Stimulated activated CD4-positive, alpha-beta T cell treated with anti-CD3 and anti-CD28 coated beads, Interleukin-2, amount 100 ng/mL, for 48 hours (primary cell): ENCODE data around the gene TCFL5.
A peak's percentile ranks its signal among the peaks of the same experiment; 100 is the strongest.

Source experiments
- DNase-seq, 2 donors: peaks; one replicate each; pipeline ENCODE4 v3.0.0-alpha.2; 2020

TCFL5 gene

DNA sequence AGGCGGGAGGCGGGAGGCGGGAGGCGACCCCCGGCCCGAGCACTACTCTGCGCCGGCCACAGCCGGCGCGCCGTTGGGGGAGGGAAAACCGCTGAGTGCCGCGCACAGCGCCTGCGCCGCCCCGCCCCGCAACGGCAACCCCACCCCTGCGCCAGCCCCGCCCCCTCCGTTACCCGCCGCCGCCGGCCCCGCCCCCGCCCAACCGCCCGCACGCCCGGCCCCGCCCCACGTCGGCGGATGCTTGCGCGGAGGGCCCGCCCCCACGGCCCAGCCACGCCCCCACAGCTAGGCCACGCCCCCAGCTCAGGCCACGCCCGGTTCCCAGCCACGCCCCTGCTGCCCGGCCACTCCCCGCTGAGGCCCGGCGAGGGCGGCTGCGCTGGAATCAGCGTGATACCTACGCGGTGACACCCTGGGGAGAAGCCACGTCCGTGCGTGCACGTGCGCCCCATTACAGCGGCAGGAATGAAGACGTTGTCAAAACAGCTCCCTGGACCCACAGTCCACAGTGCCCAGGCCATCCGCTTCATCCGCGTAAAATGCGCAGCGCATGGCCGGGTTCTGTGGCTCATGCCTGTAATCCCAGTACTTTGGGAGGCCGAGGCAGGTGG, at the start of gene TCFL5:
Gene TCFL5 (minus strand): TSS at position 97 of the 611 bp plus-strand sequence. CDS start 152 bp downstream, outside the sequence.
- peak; percentile 92 to 99 for DNase-seq

DNA sequence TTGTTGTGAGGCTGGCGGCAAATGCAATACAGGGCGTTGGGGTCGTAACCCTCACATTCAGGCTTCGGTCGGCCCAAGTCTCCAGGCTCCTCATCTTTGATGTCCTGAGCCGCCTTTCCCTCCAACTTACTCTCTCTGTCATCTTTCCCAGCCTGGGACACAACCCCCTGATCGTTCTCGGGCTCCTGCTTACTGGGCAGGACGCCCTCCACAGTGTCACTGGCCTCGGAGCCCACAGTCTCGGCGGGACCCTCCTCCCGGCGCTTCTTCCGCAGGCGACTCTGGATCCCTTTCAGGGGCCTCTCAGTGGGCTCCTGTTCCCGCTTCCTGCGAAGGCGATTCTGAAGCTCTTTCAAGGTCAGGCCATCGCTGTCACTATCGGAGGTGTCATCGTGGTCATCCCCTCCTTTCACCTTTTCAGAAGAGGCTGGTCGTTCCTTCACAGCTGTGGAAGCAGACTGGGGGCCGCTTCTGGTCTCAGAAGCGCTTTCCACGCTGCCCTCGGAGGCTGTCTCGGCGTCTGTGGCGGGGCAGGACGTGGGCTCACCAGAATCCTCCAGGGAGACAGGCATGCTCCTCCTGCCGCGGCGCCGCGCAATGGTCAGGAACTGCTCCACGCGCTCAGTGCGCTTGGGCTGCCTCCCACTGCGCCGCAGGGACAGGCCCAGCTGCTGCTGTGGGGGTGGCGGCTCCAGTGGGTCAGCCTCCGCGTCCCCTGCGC, 49.3 kb upstream of the TCFL5 start:
- DNase-seq, result no peak

DNA sequence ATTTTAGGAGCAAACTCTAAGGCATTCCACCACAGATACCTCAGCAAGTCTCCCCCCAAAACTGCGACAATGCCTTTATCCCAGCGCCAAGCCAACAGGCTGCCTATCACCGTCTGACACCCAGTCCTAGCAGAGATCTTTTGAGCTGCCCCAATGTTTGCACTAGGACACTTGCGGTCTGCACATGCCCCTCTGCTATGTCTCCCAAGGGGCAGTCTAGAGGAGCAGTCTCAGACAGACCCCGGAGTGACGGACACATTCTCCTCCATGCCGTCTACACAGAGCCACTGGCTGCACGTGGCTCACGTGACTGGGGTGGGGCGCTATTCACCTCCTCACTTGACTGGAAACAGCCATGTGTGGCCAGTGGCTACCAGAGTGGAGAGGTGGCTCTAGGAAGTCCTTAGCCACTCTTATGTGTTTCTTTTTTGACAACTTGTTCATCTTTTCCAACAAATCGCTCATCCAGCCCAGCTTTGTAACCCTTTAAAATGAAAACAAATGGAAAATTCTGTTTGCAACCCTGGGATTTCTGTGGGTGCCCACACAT, 48.7 kb upstream of the TCFL5 start:
- DNase-seq, result no peak

DNA sequence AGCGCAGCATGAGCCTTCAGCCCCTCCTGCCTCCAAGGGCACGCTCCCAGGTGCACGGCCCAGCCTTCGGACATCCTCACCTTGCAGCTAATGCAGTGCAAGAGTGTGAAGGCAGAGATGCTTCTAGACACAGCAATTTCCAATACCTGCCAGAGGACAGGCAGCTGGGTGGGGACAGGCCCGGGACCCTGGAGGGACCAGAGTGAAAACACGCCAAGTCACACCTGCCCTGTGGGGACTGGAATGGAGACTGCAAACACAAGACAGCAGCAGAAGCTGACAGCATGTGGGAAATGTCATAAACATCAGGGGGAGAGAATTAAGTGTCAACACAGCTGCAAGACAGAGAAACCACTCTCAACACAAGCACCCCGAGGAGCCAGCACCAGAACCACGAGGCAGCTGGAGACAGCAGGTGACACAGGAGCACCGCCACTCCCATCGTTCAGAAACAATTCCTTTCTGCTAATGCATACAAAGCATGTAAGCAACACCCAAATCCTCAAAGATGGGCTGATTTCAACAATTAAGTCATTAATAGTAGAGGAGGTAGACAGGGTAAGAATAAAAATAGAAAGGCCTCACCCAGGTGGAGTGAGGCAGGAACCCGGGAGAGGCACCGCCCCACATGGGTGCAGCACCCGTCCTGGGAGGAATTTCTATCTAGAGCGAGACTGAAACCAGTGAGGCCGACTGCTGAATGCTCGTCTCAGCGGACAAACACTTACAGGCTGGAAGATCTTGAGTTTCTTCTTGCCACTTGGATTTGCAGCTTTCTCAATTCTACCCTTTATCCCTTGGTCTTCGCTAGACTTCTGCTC, 47.6 kb upstream of the TCFL5 start:
- DNase-seq, result no peak

DNA sequence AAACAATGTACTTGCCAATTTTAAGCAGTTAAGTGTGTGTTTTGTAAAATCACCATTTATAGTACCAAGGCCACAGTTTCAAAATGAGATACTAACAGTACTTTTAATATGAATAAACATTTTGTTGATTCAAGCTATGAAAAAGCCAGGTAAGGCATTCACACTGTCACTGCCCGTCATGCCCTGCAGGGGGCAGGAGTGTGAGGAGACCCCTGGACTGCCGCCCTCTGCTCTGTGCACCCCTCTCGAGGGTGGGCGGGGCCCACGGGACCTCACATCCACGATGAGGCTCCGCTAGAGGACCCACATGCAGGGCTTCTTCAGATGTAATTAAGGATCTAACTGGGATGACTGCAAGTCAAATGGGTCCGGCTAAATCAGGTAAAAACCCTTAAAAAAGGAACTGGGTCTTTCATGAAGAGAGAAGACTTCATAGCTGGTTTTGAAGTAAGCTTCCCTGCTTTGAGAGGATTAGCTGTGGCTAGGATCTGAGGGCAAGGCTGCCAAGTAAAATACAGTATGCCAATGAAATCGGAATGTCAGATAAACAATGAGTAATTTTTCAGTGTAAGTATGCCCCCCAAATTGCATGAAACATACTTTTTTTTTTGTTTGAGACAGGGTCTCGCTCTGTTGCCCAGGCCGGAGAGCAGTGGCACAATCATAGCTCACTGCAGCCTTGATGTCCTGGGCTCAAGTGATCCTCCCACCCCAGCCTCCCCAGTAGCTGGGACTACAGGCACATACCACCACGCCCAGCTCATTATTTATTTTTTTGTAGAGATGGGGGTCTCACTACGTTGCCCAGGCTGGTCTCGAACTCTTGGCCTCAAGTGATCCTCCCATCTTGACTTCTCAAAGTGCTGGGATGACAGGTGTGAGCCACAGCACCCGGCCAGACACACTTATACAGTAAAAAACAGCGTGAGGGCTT, 46.0 kb upstream of the TCFL5 start:
- DNase-seq, result no peak

- DNase-seq, result no peak
These were observed 45.2 kb upstream of the TCFL5 start for GRCh38 chr20:62906647-62907375.

- DNase-seq, result no peak
These were observed 44.6 kb upstream of the TCFL5 start for GRCh38 chr20:62906209-62906608.

DNA sequence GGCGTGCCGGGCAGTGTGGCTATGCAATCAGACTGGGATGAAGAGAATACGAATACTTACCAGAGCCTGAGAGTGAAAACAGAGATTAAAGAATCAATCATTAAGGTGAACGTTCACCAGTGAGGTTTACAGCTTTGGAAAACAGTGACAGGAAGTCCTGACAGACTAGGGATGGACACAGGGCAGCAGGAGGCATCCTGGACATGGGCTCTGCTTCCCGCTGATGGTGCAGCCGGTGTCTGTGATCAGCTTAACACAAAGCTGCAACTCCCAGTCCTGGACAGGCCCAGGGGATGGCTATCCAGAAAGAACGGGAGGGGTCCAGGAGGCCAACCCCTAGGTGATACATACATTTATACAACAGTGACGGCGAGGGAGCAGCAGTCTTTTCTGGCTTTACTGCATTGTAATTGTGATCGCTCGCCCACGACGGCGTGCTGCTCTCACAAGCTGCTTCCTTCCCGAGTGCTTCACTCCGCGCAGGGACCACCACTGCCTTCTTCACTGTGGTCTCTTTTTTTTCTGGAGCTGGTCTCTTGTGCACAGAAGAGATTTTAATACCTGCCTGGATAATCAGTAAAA, 44.0 kb upstream of the TCFL5 start:
- no peak for DNase-seq

DNA sequence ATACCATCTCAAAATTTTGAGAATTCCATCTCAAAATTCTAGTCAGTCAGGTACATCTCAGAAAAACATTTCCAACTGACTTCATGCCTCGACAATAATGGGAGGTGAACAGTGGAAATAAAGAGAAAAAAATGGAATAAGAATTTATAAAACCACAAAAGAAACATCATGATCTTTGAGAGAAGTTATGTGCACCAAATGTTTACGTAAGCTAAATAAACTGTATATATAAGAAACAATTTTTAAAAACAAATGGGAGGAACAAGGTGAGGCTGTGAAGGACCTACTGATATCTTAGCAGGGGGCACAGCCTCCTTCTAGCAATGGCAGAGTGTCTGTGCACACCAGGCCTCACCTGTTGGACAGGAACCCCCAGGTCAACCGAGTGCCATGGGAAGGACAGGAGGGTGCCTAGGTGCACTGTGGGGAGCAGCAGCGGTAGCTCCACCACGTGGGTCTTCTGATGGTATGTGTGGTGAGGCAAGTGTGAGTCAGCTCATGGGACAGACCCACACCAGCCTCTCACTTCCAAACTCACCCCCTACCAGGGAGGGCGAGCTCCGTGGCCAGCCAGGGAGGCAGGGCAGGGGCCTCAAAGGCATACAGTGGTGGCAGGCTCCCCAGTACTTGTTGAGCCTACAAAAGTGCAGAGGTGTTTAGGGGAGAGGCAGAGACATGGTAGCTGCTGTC, 41.4 kb upstream of the TCFL5 start:
- no peak for DNase-seq

DNA sequence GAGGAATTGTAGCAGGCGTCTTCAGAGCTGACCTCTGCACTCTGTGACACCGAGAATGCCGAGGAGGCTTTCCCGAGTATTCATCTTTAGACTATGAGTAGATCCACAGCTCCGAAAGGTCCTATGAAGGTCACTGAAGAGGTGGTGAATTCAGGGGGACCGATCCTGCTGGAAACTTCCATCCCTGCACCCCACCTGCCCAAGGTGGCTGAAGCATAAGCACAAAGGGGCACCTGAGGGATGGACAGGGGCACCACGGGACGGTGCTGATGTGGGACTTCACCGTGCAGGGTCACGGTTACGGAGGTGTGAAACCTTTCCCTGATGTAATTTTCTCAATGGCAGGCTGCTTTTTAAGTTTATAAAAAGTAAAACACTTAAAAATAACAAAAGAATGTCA, 40.3 kb upstream of the TCFL5 start:
- no peak for DNase-seq

GRCh38 chr20:62900692-62901584, 39.3 kb upstream of the TCFL5 start:
- no peak for DNase-seq

DNA sequence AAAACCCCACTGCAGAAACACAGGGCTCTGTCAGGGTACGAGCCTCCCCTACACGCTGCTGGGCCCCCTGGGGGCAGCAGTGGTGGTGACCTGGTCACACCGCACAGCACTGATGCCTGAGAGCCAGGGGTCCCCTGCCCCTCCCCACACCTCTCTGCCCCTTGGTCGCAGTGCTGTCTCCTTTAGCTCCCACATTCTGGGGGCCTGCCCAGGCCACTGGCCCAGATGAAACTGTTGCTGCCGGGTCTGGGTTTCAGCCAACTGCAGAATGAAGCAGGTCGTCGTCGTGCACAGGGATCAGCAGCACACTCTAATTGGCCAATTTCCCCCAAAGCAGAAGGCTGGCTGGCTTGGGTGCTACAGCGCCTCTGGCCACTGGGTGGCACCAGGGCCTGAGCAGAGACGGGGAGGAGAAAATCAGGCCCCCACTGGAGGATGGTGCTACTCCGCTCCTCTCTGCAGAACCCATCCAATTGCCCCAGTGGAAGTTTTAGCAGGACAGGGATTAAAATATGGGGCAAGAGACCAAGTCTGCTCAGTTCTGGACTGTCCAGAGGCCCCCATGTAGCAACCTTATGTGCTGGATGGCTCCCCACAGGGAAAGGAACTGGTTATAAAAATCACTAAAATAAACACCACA, 38.5 kb upstream of the TCFL5 start:
- peak; percentile 65 to 66 for DNase-seq

- DNase-seq, result no peak
These were observed 38.0 kb upstream of the TCFL5 start for GRCh38 chr20:62899633-62900051.

GRCh38 chr20:62898970-62899632, 37.5 kb upstream of the TCFL5 start:
- peak in 1 of 2 donors; percentile 36 for DNase-seq

- DNase-seq, result no peak
These were observed 36.7 kb upstream of the TCFL5 start for GRCh38 chr20:62898093-62898964.

GRCh38 chr20:62897666-62898065, 36.0 kb upstream of the TCFL5 start:
- DNase-seq, result no peak

DNA sequence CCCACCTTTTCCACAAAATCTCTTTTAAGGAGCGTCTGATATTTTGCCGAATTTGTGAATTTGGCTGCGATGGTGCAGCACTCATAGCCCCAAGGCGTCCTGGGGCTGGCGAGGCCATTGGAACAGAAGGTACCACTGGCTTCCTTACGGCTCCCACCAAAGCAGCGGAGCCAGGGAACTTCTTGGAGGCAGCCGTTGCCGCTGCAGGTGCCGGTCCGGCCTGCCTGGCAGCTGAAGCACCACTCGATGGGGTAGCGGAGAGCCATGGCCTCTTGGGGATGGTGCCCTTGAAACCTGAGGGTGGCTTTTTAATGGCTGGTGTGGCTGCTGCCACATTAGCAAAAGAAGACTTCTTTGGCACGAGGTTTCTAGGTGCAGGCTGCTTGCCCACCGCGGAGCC, 34.9 kb upstream of the TCFL5 start:
- no peak for DNase-seq
